T-helper 1 cell treated with Interleukin-12 subunit alpha and Interleukin-12 subunit beta and Interleukin-4 antibody, amounts not matched to agents 30 μg/mL and 1 μg/mL, for 36 hours (primary cell): Measurements from ENCODE around the gene EXOC2.

Experiments used
- H3K27ac Mint-ChIP-seq: one replicate; pipeline ENCODE4 v1.8.0; 2021; ENCODE audit warnings: mild to moderate bottlenecking, mixed read lengths
- H3K27me3 Mint-ChIP-seq: one replicate; pipeline ENCODE4 v1.8.0; 2021; ENCODE audit warnings: low read depth, mixed read lengths
- H3K36me3 Mint-ChIP-seq: one replicate; pipeline ENCODE4 v1.8.0; 2021; ENCODE audit warnings: low read depth, mixed read lengths
- H3K4me1 Mint-ChIP-seq: one replicate; pipeline ENCODE4 v1.8.0; 2021; ENCODE audit warnings: low read depth, mixed read lengths
- H3K4me3 Mint-ChIP-seq: one replicate; pipeline ENCODE4 v1.8.0; 2021; ENCODE audit warnings: mild to moderate bottlenecking, moderate library complexity, mixed read lengths
- H3K9me3 Mint-ChIP-seq: one replicate; pipeline ENCODE4 v1.8.0; 2021; ENCODE audit warnings: mixed read lengths

Gene EXOC2

DNA sequence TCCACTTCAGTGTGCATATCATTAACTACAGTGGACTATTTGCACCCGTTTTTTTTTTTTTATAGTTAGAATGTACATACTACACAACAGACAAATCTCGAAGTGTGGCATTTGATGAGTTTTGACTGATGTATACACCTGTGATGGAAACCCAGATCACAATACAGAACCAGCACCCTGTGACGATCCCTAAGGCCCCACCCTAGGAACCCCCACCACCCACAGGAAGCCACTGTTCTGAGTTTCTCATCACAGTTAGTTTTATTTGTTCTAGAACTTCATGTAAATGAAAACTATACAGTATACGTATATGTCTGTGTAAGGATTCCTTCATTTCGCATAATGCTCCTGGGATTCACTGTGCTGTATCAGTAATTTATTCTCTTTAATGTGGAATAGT lies 198.5 kb downstream of the EXOC2 start:
- Mint-ChIP-seq H3K27me3 (no peaks in the 10 kb centered on the region), H3K4me1 (peaks cover 77% of the 10 kb centered on the region), H3K4me3 (no peak overlapping the region), H3K9me3 (no peaks in the 10 kb centered on the region), H3K27ac (peak overlapping the region; percentile 87), H3K36me3 (peaks cover 23% of the 10 kb centered on the region)

DNA sequence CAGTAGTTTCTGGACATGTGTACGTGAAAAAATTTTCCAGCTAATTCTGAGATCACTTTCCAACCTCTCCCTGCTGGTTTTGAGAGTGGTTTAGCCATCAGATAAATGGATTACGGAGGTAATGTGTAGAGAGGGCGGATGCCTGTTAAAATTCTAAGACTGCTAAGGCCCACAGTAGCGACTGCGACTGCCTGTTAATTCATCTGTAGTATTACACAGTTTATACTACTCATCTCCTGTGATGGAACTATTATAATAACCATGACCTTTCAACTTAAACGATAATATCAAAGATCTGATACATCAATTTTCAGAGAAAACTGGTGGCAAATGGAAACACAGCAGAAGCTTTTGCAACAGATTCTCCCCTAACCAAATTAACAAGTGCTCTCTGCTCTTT lies 199.1 kb downstream of the EXOC2 start:
- Mint-ChIP-seq H3K27me3 (no peaks in the 10 kb centered on the region), H3K9me3 (no peaks in the 10 kb centered on the region), H3K36me3 (peaks cover 28% of the 10 kb centered on the region), H3K4me1 (peaks cover 78% of the 10 kb centered on the region), H3K4me3 (peak overlapping the region; percentile 4), H3K27ac (peak overlapping the region; percentile 87)

DNA sequence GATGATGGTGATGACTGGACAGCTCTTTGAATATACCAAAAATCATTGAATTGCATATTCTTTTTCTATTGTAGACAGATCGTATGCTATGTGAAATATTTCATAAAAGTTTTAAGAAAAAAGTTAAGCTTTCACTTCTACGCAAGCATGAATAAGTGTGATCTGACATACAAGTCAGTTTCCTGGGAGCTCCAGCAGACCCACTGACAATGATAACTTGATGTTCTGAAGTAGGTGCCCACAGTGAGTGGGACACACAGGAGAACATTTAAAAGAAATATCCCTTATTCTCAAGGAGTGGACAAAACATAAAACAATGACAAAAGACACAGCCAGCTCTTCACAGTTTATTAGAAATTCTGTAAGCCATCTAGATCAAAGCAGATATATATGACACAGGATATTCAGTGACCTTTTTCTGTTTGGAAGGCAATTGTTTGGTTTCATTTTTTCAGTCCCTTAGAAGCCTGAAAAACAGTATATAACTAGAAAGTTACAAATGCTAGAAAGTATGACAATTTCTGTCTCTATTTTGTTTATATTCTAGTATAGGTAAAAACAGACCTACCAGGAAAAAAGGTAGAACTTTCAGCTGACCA lies 200.0 kb downstream of the EXOC2 start:
- Mint-ChIP-seq H3K27me3 (no peaks in the 10 kb centered on the region), H3K4me3 (peak overlapping the region; percentile 54), H3K36me3 (peaks cover 27% of the 10 kb centered on the region), H3K9me3 (no peaks in the 10 kb centered on the region), H3K27ac (peak overlapping the region; percentile 87), H3K4me1 (peaks cover 73% of the 10 kb centered on the region)

DNA sequence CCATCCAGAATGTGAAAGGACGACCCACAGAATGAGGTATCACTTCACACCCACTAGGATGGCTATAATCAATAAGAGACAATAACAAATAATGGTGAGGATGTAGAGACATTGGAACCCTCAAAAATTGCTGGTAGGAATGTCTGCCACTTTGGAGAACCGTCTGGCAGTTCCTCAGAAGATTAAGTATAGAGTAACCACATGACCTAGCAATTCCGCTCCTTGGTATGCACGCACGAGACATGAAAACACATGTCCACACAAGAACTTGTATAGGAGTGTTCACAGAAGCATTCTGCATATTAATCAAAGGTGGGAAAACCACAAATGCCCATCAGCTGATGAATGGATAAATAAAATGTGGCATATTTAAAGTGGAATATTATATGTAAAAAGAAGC lies 200.8 kb downstream of the EXOC2 start:
- Mint-ChIP-seq H3K9me3 (no peaks in the 10 kb centered on the region), H3K27ac (peak overlapping the region; percentile 98), H3K27me3 (no peaks in the 10 kb centered on the region), H3K4me1 (peaks cover 67% of the 10 kb centered on the region), H3K4me3 (peak overlapping the region; percentile 5), H3K36me3 (peaks cover 25% of the 10 kb centered on the region)

DNA sequence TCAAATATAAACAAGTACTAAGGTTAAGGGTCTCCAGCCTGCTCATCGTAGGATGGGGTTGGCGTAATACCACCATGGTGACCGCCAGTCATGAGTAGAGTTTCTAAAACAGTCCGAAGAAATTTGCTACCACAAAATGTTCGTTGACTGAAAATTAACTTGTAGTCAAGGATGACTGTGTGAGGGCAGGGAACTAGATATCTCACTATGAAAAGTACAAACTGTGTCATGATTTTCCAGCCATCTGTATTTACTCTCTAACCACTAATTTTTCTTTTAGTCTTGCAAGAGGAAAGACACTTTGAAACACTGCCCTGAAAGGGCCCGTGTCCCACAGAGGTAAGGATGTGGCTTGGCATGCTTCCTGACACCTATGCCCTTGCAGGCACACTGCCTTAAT lies 201.7 kb downstream of the EXOC2 start:
- H3K9me3 Mint-ChIP-seq: no peaks in the 10 kb centered on the region
- H3K36me3 Mint-ChIP-seq: peaks cover 29% of the 10 kb centered on the region

DNA sequence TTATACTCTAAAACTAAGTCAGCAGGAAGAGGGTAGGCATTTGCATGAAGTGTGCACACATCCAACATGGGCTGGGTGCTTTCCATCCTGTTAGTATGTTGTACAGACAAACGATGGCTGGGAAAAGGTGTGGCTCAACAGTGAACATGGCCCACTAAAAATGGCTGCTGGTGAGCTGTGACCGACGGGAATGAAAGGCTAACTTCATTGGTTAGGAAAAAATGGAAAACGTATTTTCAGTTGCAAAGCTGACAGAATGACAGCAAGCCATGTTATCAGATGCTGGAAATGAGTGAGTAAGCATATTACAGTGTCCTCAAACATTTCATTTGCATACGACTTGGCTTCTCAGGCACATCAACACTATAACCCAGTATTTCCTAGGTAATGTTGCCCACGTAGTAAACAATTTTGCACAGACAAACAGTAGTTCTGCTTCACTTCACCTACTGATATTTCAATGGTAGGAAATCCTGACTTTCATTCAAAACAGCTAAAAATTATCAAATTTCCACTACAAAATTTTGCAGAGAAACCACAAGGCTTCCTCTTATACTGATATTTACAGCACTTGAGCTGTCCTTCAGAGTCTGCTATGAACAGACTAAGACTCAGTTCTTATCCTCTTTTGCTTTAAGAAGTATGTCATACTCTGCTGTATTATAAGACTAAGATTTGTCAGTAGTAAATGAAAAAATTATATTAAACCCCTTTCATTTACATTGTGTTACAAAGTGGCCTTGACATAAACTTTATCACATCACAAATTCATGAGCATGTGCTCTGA lies 202.5 kb downstream of the EXOC2 start:
- Mint-ChIP-seq H3K4me3 (peak overlapping the region; percentile 70), H3K27ac (peak overlapping the region; percentile 98), H3K4me1 (peaks cover 61% of the 10 kb centered on the region), H3K36me3 (peaks cover 27% of the 10 kb centered on the region), H3K9me3 (no peaks in the 10 kb centered on the region), H3K27me3 (no peaks in the 10 kb centered on the region)

More for the DNA sequence above, 201.7 kb downstream of the EXOC2 start:
- peaks cover 66% of the 10 kb centered on the region for H3K4me1 Mint-ChIP-seq
- peak overlapping the region; percentile 70 for H3K4me3 Mint-ChIP-seq
- peak overlapping the region; percentile 98 for H3K27ac Mint-ChIP-seq
- no peaks in the 10 kb centered on the region for H3K27me3 Mint-ChIP-seq

DNA sequence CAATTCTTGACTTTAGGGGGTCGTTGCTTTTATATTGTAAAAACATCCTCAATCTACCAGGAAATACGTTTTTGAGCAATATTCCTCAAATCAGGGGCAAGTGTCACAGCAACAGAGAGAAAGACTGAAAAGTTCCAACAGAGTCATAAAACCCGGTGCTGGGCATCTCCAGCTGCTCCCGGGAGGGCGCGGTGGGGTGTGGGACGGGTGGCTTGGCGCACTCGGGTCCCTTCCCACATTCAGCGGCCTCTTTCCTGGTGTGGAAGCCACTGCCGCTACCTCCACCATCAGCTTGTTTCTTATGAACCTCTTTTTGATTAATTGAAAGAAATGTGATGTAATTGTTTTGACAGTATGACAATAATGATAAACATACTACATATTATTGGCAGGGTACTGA lies 203.2 kb downstream of the EXOC2 start:
- Mint-ChIP-seq H3K9me3 (no peaks in the 10 kb centered on the region), H3K4me1 (peaks cover 63% of the 10 kb centered on the region), H3K36me3 (peaks cover 24% of the 10 kb centered on the region), H3K27me3 (no peaks in the 10 kb centered on the region), H3K4me3 (no peak overlapping the region), H3K27ac (peak overlapping the region; percentile 98)

DNA sequence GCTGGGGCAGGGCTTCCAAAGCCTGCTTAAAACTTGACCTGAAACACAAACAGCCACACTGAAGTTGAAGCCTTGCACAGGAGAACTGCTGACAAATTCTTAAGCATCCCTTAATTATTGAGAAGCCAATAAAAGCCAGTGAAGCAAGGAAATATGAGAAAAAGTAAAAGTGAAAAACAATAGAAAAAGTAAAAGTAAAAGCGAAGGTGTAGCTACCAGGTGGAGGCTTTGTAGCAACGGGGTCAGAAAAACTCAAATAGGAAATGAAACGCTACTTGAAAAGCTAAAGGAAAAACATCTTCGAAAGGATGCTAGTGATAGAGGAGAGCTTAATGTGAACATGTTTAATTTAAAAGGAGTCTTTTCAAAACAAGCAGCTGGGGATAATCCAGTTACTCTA lies 203.9 kb downstream of the EXOC2 start:
- H3K27ac Mint-ChIP-seq: peak overlapping the region; percentile 98
- peak overlapping the region; percentile 48 for H3K4me3 Mint-ChIP-seq
- peaks cover 29% of the 10 kb centered on the region for H3K36me3 Mint-ChIP-seq
- peaks cover 67% of the 10 kb centered on the region for H3K4me1 Mint-ChIP-seq
- H3K27me3 Mint-ChIP-seq: no peaks in the 10 kb centered on the region
- no peaks in the 10 kb centered on the region for H3K9me3 Mint-ChIP-seq

DNA sequence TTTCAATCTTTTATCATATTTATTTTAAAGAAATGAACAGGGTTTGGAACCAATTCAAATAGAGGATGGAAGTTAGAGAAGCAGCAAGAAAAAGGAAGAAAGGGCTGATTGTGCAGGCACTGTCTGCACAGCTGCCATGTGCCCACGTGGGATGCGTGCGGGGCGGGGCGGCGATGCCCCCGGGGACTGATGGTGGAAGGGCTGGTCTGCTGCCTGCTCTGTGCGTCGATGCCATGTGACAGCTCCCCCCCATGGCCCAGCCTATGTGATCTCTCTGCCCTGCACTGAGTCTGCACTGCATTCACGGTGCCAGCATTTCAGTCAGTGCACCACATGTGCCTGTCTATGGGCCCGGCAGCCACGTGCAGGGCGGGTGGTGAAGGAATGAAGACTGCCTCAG lies 205.0 kb downstream of the EXOC2 start:
- no peak overlapping the region for H3K27ac Mint-ChIP-seq
- H3K27me3 Mint-ChIP-seq: no peaks in the 10 kb centered on the region
- peaks cover 65% of the 10 kb centered on the region for H3K4me1 Mint-ChIP-seq
- H3K36me3 Mint-ChIP-seq: peaks cover 34% of the 10 kb centered on the region
- H3K9me3 Mint-ChIP-seq: no peaks in the 10 kb centered on the region
- H3K4me3 Mint-ChIP-seq: no peak overlapping the region

DNA sequence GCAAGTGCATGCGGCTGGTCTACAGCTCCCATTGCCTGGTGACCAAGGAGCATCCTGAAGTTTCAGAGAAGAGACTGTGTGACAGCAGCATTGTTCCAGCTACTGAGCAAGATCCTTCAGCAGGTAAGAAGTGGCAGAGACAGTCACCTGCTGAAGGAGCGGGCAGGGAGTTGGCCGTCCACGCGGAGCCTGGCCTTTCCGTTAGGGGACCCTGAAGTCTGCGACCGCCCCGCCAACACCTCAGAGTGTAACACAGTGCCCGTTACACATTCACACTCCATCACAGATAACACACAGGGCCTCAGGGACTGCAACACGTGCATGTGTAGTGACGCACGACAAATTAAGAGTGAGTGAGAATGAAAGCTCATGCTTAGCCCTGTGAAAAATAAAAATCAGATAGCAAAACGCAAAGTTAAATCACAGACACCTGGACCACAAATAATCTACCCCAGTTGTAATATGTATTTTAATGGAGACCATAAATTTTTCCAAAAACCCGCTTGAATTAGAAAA lies 207.2 kb downstream of the EXOC2 start:
- Mint-ChIP-seq H3K4me1 (peaks cover 59% of the 10 kb centered on the region), H3K36me3 (peaks cover 38% of the 10 kb centered on the region), H3K27ac (no peak overlapping the region), H3K9me3 (peaks cover 4% of the 10 kb centered on the region), H3K4me3 (no peak overlapping the region), H3K27me3 (no peaks in the 10 kb centered on the region)

DNA sequence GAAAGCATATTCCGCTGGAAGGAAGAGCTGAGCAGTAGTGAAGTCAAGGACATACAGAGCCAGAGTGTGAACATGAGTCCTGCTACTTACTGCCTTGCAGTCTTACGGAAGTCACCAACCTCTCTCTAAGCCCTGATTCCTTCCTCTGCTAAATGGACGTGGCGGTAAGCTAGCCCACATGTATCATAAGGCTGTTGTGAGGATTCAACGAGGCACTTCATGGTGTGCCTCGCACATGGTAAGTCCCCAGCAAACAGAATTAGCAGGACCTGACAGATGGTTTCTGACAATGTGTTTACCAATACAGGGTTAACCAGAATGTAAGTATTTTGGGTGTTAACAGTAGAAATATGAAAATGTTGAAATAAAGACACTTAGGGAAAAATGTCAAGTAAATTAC lies 208.2 kb downstream of the EXOC2 start:
- peaks cover 38% of the 10 kb centered on the region for H3K36me3 Mint-ChIP-seq
- peaks cover 55% of the 10 kb centered on the region for H3K4me1 Mint-ChIP-seq
- H3K9me3 Mint-ChIP-seq: peaks cover 4% of the 10 kb centered on the region
- H3K27me3 Mint-ChIP-seq: no peaks in the 10 kb centered on the region
- H3K27ac Mint-ChIP-seq: peak overlapping the region; percentile 88
- peak overlapping the region; percentile 6 for H3K4me3 Mint-ChIP-seq

DNA sequence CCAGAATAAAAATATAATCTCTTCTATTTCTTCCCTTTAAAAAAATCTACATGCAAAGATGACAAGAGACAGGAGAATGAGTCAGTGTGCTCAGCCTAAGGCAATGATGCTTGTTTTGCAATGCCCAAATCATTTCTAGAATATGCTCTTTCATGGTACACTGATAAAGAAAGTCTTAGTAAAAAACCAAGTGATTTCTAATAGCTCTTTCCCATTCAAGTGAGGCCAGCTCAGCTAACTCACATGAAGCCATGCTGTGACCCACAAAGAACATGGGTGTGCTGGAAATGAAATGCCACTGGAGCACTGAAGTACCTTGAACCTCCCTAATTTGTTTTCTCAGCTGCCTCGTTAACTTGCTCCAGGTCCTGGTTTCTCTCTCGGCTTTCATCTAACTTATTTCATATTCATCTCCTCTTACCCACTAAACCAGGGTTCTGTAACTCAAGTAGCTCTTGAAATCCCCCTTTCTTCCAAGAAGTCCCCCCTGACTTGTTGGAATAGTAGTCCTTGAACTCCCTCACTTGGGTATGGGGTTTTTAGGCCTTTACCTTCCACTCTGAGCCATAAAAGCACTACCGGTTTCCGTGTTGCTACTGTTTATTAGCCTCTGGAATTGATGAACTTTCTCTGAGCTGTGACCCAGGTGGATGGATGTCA lies 208.7 kb downstream of the EXOC2 start:
- peaks cover 35% of the 10 kb centered on the region for H3K36me3 Mint-ChIP-seq
- H3K4me1 Mint-ChIP-seq: peaks cover 54% of the 10 kb centered on the region
- peak overlapping the region; percentile 88 for H3K27ac Mint-ChIP-seq
- H3K9me3 Mint-ChIP-seq: peaks cover 4% of the 10 kb centered on the region
- peak overlapping the region; percentile 6 for H3K4me3 Mint-ChIP-seq
- H3K27me3 Mint-ChIP-seq: no peaks in the 10 kb centered on the region

DNA sequence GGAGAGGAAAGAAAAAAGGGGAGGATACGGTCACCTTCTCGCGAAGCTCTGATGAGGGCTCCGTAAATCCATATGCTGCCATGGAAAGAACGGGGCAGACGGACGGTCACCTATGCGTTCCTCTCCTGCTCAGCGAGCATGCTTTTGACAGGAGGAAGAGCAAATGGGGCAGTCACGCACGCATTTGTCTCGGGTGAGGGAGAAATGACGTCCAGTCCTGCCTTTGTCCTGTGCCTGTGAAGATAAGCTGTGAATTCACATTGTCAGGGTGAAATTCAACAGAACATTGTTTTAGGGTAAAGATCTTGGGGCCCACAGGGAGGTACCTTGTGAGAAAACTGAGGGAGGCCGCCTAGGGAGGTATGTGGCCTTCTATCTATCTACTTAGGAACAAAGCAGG lies 217.6 kb downstream of the EXOC2 start:
- no peaks in the 10 kb centered on the region for H3K27me3 Mint-ChIP-seq
- peak overlapping the region; percentile 58 for H3K4me3 Mint-ChIP-seq
- no peaks in the 10 kb centered on the region for H3K9me3 Mint-ChIP-seq
- no peaks in the 10 kb centered on the region for H3K36me3 Mint-ChIP-seq
- peak overlapping the region; percentile 87 for H3K27ac Mint-ChIP-seq
- H3K4me1 Mint-ChIP-seq: peaks cover 63% of the 10 kb centered on the region

DNA sequence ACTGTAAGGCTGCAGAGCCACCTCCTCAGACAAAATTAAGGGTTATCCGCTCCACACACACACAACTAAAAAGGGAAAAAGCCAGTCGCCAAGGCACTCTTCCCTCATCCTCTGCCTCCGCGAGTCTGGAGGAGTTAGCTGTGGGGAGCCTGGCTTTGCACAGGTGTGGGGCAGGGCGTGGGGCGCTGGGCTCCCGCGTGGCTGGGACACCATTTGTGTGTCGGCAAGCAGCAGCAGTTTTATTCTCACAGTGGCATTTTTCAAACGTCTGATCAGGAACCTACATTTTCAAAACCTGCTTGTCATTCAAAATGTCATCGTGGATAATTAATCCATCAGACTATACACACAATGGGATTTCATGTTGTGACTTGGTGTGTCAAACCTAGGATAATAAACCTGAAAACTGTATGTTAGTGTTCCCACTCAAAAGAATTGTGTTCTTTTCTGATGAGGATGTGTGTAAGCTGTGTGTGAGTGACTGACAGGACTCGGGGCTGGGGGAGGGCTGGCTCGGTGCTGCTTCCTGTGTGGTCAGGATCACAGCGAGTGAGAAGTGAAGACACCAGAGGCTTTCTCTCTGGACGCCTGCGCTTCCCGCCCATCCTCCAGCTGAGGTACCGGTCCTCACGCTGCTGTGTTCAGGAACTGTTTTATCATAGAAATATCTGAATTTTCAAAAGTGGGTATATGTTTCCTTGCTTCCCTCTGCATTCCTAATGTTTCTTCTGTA lies 218.3 kb downstream of the EXOC2 start:
- Mint-ChIP-seq H3K4me1 (peaks cover 62% of the 10 kb centered on the region), H3K36me3 (no peaks in the 10 kb centered on the region), H3K4me3 (peak overlapping the region; percentile 58), H3K27me3 (no peaks in the 10 kb centered on the region), H3K9me3 (no peaks in the 10 kb centered on the region), H3K27ac (peak overlapping the region; percentile 87)
